MM.1S (cell line): Measurements from ENCODE around the gene ODF4.

ENCODE experiments used
- EZH2 ChIP-seq: fragments of 300-600 bp; sonication (generic); optimal IDR thresholded peaks from 2 replicates; pipeline ENCODE3; 2017; ENCODE audit warnings: low read depth, mild to moderate bottlenecking, antibody characterized with exemption, low read length, mixed read lengths
- TF ChIP-seq, protein P1 (sequence below): fragments of 300-600 bp; sonication (generic); IDR thresholded peaks from 2 replicates; pipeline ENCODE4 v1.5.1; 2016; ENCODE audit warnings: antibody characterized with exemption, low read length, mixed read lengths

DNA sequence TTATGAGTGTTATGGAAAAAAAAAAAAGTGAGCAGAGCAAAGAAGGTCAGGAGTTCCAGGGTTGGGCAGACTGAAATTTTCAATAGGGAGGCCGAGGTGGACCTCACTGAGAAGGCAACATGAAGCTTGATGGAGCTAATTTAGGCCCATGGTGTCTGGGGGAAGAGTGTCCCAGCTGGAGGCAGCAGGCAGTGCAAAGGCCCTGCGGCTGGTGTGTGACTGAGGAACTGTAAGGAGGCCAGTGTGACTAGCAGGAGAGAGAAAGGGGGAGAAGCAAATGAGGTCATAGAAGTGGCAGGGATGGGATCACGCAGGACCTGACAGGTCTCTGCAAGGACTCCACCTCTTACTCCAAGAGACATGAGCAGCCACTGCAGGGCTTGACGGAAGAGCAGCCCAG lies 19.4 kb upstream of the ODF4 start:
- TF ChIP-seq, protein P1, sequence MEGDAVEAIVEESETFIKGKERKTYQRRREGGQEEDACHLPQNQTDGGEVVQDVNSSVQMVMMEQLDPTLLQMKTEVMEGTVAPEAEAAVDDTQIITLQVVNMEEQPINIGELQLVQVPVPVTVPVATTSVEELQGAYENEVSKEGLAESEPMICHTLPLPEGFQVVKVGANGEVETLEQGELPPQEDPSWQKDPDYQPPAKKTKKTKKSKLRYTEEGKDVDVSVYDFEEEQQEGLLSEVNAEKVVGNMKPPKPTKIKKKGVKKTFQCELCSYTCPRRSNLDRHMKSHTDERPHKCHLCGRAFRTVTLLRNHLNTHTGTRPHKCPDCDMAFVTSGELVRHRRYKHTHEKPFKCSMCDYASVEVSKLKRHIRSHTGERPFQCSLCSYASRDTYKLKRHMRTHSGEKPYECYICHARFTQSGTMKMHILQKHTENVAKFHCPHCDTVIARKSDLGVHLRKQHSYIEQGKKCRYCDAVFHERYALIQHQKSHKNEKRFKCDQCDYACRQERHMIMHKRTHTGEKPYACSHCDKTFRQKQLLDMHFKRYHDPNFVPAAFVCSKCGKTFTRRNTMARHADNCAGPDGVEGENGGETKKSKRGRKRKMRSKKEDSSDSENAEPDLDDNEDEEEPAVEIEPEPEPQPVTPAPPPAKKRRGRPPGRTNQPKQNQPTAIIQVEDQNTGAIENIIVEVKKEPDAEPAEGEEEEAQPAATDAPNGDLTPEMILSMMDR, result no peak
- TF ChIP-seq EZH2, result no peak
